ENCODE results near the gene SERPINA5.

- TF ChIP-seq ZBTB7A (tag by site-specific recombination; IDR thresholded peaks at IDR 0.05; ENCODE audit: low read depth), result no peak
- TF ChIP-seq OVOL3 (tag by site-specific recombination; IDR thresholded peaks at IDR 0.05), result no peak
- TF ChIP-seq ZNF580 (tag by site-specific recombination; IDR thresholded peaks at IDR 0.05), result no peak
- TF ChIP-seq CTCF (tag by site-specific recombination; IDR thresholded peaks at IDR 0.05), result no peak
- TF ChIP-seq GLI4 (tag by site-specific recombination; IDR thresholded peaks at IDR 0.05), result no peak
- TF ChIP-seq WT1 (tag by site-specific recombination; IDR thresholded peaks at IDR 0.05), result no peak
- no peak for TF ChIP-seq ZNF174 (tag by site-specific recombination; IDR thresholded peaks at IDR 0.05)
- TF ChIP-seq REST (tag by site-specific recombination; IDR thresholded peaks at IDR 0.05), result no peak
- TF ChIP-seq ZNF837 (tag by site-specific recombination; IDR thresholded peaks at IDR 0.05), result no peak
- TF ChIP-seq HIC1 (tag by site-specific recombination; IDR thresholded peaks at IDR 0.05), result no peak
- no peak for TF ChIP-seq SCRT2 (tag by site-specific recombination; IDR thresholded peaks at IDR 0.05)
- no peak for TF ChIP-seq ZNF138 (tag by site-specific recombination; IDR thresholded peaks at IDR 0.05; ENCODE audit: borderline replicate concordance)
- no peak for TF ChIP-seq ZNF76 (tag by site-specific recombination; IDR thresholded peaks at IDR 0.05; ENCODE audit: borderline replicate concordance, low read depth)
- no peak for TF ChIP-seq ZNF544 (tag by site-specific recombination; IDR thresholded peaks at IDR 0.05)
Measured at GRCh38 chr14:94560291-94560665, 20.9 kb upstream of the SERPINA5 start.

Measured in HEK293 (cell line).